Measurements from ENCODE around the gene SRGAP2C.
"Not testable (repeated sequence)": the region's sequence is repeated elsewhere in the genome, so short reads cannot be mapped to it uniquely, and the experiment has no call there.

The SRGAP2C gene

DNA sequence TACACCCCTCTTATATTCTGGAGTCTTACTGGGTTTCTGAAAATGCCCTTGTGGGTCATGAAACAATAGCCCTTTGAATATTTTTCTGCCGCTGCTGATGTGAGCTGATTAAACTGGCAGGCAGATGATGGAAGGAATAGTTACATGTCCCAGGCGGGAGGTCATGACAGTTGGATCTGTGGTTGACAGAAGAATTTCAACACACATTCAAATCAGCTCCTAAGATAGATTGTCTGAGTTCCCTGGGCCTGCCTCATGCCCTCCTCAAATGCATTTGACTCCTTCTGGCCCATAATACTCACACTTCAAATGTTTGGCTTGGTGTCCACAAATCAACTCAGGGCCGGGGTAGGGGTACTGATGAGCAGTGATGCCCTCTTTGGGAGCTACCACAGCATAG, 161.9 kb downstream of the SRGAP2C start:
- not testable (repeated sequence) for DNase-seq

DNA sequence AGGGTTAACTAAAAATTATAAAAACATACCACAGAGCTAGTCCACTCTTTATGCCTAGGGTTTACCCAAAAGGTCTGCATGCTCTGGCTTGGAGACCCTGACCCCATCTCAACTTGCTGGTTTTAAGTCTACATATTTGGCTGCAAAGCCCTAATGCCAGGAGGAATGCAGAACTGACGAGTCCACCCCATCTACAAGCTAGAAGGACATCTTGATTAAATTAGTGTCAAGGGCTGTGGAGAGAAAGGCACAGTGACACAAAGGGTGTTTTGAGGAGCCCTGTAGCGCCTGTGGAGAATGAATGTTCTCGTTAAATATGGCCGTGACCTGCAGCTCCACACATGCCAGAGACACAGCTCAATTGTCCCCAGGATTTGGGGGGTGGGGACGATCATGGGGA, 162.7 kb downstream of the SRGAP2C start:
- DNase-seq: not testable (repeated sequence)

DNA sequence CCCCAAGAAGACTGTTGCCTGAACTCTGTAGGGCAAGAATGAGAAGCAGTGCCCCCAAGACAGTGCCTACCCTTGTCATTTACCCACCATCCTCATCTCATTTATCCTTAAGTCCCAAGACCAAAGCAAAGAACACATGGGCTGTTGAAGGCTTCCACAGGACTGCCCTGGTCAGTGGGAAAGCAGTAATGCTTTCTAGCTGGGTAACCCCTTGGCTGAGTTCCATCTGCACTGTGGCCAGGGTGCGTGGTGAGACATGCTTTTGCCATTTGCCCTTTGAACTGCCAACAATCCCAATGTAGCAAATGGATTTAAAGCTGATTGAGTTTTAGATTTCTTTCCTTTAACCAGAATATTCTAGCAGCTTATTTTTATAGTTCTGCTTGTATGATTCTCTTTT, 163.3 kb downstream of the SRGAP2C start:
- DNase-seq: not testable (repeated sequence)

DNA sequence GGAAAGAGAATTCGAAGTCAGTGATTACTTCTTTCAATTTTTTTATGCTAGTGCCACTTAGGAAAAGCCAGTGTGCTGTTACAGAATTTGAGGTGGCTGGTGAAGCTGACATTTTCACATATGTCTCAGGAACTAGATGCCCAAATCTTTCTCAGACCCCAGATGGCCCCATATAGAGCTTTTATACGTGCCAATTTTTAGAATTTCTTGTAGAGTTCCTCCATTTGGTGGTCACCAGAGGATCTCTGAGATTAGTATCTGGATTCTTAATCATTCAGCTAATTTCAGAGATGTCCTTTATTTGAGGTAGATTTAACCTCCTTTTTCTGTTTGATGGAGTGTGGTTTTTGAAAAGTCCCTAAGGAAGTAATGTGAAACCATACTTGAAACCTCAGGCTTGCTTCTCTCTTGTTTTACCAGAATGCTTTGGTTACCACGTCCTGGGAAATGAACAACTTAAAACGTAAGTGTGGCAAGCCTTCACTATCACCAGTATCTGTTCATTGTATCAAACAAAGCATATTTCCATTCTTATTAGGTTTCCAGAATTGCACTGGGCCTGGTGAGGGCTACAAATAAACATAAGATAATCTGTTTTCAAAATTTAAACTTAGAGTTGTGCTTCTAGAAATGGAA, 164.7 kb downstream of the SRGAP2C start:
- not testable (repeated sequence) for DNase-seq

DNA sequence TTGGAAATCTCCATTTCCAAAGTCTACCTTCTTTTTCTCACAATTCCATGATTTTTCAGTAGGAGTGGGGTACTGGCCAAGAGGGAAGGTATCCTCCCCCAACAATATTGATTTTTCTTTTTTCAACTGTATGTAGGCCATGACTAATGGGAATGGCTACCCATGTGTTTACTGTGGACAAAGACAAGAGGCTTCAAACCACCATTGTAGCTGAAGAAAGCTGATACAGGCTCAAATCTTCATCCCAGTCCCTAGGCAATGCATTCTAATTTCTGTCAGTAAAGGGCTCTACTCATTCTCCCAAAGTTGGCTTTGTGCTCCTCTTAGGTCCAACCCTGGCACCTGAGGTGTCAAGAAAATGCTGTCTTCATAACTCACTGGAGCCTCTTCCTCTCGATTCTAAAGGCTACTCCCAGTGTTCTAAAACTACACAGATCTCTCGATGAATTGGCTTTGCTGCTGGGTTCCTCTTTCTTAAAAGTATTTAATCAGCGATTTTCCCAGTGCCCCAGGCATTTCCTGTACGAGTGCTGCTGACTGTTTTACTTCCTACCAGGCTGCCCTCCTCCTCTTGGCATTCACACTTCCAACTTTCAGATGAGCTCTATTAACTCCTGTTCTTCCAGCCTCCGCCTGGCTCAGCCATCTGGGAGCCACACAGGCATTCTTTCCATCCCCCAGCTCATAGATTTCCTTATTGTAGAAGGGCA, 171.1 kb downstream of the SRGAP2C start:
- not testable (repeated sequence) for DNase-seq

DNA sequence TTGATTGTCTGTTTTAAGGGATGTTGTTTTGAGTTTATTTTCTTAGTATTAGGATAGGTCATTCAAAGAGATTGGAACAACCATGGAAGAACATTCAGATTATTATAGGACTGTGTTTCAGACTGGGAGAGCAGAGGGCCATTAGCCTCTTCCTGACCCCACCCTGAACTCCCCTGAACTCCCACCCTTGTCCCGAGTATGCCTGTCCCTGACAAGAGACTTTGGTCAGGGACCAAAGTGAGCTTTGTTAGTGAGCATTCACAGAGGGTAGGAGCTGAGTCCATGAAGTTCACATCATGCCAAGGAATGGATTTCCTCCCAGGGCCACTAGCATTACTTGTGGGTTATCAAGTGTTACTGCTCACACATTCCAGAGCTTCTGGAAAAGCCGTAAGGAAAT, 172.0 kb downstream of the SRGAP2C start:
- not testable (repeated sequence) for DNase-seq

DNA sequence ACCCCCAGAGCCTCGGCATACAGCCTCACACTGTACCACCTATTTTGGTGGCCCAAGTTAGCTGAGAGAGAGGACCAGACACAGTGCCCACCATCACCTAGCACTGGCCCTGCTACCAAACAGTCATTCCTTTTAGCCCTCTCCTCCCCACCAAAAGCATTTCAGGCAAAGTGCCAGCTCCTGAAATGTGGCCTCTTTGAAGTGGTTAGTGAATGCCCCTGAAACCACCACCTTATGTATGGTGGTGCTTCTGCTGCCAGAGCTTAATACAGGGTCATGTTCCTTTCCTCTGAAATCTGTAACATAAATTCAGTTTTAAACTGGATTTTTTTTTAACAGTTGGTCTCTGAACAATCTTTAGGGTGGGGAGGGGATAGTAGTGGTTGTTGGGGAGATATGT, 175.8 kb downstream of the SRGAP2C start:
- DNase-seq: not testable (repeated sequence)

DNA sequence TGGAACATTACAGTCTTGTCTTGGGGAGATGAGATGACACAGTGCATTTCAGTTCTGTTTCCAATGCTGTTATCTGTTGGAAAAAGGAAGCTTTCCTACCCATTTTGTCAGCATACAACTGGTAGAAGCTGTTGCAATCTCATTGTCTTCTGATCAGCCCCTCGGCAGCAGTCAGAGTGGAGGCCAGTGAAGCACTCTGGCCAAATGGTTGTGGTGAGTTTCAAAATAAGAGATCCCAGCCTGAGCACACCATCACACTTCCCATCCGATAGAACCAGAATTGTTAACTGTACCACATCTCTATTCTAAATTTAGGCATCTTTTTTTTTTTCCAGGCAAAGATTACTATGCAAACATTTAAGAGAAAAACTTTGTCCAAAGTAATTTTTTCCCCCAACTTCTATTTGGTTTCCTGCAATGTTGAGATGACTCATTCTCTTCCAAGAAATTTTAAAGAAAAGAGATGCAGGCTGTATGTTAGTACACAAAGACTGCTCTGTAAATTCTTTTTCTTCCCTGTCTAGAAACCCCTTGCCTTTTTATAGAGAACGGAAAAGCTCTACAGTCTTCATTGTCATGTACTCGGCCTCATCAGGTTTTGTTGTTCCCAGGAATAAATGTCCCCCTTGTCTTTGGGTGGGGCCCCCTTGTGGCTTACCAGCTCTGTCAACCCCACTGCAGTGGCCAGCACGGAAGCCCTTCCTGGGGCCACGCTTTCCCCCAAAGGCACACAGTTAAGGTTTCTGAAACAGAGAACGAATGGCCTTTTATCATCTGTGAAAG, 176.9 kb downstream of the SRGAP2C start:
- not testable (repeated sequence) for DNase-seq

DNA sequence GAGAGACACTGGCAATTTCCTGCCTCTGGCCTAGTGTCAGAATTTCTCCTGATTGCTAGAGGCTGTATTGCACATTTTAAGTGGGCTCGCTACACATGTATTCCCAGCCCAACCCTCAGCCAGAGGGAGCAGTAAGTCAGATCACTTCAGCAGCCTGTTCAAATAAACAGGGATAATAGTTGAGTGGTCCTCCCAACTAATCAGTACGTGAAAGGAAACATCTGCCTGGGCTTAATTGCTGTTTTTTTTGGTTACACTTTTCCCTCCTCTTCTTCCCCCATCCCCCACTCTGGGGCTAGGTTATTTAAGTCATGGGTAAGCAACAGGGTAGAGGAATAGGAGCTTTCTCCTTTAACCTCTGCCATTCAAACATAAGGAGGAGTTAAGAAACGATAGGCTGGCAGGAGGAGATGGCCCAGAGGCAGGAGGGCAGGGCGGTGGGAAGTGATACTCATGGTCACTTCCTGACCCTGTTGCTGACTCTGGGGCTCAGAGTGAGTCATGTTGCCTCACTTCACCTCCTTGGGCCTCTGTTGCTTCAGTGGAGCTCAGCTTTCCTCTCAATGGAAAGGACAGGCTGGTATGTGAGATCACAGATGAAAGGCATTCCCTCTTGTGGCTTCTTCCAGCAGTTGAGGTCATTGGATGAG, 177.6 kb downstream of the SRGAP2C start:
- DNase-seq: peak; percentile 1 to 60

DNA sequence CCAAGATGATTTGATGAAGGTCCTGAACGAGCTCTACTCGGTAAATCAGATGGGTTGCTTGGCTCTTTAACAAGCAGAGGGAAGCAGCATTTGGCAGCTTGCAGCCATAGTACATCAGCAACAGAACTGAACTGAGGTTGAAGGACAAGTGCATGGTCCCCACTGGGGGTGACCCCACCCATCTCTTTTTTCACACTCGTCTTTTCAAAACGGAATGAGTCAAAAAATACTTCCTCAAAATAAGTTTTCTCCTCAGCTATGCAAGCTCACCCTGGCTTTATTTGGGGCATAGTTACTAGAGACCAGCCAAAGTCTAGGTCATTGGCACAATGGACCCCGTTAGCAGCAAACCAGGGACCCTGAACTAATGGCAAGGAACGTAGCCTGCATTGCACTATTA, 180.5 kb downstream of the SRGAP2C start:
- not testable (repeated sequence) for DNase-seq

DNA sequence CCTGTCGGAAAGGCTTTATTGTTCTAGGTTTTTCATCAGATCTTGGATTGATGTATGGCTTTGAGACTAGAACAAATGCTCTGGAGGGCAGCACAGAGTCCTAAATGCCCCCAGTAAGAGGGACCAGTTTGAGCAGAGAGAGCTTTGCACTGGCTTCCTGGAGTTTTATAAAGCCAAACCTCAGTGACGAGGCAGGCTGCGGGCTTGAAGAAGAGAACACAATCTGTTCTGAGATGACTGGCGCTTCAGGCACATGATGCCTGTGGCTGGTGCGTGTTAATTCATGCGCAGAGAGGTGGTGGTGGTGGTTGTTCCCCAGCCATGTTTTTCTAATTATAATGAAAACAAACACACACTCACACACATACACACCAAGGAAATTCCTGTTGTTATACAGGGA, 180.9 kb downstream of the SRGAP2C start:
- DNase-seq: peak; percentile 51 to 65

DNA sequence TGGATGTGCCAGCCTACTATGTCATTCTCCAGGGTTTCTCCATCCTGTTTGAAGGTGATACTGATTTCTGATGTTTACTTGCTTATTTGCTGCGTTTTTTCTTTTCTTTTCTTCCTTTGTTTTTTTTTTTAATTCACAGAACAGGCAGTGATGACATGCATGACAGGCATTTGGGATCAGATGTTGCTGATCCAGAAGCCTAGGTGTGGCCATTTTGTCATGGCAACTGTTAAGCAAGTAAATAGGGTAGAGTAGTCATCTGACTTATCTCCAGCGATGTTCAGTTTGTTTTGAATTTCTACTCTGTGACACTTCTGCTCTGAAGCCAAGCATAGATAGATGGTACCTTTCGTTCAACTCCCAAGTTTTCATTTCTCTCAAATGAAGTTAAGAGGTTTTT, 181.4 kb downstream of the SRGAP2C start:
- DNase-seq: not testable (repeated sequence)

DNA sequence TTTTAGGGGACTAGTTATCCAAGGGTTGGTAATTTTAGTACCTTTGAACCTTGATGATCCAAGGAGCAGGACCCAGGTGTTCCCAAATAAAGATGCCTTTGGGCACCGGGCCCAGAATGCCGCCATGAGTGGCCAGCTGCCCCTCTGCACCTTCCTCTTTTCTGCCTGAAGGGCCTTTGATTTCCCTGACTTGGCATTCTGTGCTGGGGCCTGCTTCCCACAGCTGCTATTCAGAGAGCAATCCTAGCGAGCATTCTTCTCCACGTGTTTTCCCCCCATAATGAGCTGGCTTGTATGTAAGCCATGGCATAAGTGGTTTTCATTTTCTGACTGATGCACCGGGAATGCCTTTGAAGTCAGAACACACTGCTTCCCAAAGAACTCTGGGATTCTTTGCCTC, 184.1 kb downstream of the SRGAP2C start:
- not testable (repeated sequence) for DNase-seq

DNA sequence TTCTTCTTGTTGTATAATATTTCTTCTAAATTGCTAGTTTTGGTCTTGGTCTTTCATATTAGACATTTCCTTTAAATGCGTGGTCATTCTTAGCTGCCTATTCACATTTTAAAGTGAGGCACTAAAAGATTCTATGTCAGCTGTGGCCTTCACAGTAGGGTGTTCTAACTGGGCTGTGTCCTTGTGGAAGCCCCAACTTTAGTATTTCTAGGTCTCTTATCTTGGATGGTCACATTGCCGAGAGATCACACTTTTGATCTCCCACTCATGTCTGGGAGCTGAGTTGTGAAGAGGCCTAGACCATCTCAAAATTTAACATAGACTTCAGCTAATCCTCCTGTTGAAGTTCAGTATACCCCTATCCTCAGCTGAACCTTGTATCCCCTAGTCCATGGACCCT, 185.2 kb downstream of the SRGAP2C start:
- not testable (repeated sequence) for DNase-seq

DNA sequence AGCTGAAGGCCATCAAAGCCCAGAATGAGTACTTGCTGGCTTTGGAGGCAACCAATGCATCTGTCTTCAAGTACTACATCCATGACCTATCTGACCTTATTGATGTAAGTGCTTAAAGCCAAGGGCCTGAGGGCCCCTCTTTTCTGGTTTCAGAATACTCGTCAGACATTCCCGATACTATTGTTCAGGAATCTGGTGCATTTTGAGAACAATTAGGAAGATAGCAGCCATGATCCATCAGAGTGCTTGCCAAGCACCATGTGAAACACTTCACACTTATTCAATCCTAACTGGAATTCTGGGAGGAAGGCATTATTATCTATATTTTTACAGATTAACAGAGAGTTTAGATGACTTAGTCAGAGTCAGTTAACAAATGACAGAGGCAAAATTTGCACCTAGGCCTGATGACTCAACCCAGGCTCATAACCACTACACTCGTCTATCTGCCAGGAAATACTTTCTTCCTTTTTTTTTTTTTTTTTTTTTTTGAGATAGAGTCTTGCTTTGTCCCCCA, 190.1 kb downstream of the SRGAP2C start:
- DNase-seq: not testable (repeated sequence)

DNA sequence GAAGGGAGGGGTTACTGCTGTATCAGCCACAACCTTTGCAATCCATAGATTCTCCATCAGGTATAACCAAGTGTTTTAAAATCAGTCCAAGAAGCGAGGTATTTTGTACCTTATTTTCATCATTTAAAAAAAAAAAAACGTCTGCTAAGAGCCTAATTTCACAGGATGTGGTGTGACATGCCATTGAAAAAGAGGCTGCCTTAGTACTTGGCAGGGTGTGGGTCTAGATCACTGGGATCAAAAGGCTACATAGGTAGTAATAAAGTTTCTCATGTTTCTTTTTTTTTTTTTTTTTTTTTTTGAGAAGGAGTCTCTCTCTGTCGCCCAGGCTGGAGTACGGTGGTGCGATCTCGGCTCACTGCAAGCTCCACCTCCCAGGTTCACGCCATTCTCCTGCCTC, 192.2 kb downstream of the SRGAP2C start:
- DNase-seq: not testable (repeated sequence)

DNA sequence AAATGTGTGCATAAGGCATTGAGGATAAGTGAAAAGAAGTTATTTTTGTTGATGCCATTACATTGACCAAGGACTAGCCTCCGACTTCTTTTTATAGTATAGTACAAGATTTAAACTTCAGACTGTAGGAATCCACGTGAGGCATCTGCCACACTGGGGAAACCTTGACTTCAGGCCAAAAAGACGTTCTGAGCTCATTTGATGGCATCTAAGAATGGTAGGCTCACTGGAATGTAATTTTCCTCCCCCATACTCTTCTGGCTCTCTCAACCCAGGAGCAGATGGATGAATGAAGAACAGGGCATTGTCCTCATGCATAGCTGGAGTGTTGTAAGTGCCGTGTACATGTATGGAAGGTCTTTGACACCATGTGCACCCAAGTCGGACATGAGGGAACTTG, 194.0 kb downstream of the SRGAP2C start:
- not testable (repeated sequence) for DNase-seq

DNA sequence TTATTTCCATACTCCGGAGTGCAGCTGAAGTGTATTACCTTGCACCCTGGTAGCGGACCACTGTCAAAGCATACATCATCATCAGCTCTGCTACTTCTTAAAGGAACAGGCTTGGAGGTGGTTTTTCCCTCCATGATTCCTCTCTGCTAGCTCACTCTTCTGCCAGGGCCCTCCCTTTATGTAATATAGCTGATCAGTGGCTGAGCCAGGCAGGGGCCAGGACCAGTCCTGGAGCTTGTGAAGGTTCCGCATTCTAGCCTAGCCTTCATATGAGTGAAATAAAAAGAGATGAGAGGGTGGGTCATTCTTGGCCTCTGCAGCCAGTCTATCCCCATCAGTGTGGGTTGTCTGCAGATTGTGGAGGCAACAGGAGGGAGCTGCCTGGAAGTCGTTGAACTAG, 200.0 kb downstream of the SRGAP2C start:
- not testable (repeated sequence) for DNase-seq

DNA sequence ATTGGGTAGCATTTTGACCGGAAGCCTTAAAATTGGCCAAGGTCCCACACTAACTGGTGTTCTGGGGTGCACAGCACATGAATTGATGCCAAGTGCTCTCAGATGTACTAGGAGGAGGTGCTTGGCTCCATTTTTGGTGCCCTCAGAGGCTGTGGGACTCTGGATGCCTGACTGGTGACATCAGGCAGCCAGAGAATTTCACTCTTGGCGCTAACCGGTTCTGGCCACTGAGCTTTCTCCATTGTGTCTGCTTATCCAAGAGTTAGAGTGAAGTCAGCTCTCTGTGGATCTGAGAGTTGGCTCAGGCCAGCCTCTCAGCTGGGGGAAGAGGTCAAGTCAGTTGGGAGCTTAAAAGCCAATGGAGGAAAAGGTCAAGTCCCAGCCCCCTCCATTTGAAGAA, 200.4 kb downstream of the SRGAP2C start:
- DNase-seq: not testable (repeated sequence)

DNA sequence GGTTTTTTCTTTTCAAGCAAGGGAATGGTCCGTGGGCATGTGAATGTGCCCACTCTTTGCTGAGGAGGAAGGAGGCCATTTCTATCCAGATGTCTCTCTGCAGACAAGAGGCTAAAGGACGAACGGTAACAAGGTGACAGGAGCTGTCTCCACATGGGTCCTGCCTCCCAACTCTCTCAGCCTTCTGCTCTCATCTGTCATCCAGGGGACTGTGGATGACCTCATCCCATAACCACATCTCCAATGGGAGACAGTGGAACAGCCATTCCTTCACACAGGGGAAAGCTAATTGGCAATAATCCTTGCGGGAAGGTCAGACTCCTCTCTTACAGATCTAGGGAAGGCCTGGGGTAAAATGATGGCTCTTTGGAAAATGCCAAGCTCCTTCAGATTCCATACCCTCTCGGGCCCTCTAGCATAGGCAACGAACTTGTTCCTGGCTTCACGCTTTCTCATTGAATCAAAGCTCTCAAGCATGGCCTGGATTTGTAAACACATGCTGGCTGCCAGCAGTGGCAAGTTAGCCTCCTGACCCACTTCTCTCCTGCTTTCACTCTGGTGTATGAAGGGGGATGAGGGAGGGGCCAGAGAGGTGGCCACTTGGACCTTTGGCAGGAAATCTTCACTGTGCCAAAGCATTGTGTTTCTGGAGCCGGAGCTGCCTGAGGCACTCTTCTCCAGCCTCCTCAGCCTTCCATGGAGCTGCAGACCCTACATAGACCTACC, 201.0 kb downstream of the SRGAP2C start:
- DNase-seq: not testable (repeated sequence)

DNA sequence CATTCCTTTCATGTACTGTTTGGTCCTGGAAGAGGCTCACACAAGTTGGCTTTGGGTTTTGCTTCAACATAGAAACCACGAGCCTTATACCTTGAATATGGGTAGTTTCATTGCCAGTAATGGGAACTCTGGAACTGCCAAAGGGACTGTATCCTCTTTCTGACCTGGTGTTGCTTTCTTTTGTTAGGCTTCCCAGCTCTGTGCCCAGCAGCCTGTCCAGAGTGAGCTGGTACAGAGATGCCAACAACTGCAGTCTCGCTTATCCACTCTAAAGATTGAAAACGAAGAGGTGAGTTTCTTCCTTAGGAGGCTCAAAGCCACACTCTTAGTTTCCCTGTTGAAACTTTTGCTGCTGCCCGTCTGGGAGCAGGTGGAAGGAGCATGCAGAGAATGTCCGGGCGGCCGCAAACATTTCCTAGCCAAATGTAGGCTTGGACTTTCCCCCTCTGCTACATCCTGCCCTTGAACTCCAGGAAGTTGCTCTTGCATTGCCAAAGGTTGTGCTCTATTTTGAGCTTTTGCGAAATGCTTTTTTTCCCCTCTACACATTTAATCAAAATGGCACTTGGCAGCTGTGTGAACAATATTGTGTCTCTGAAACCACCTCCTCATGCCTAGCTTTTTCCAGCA, 201.7 kb downstream of the SRGAP2C start:
- not testable (repeated sequence) for DNase-seq
